B cell (primary cell): ENCODE results near the gene VPS39. TPM values are rescaled to one million over a fixed set of nuclear protein-coding genes. Genes with fewer than 3 reads are reported as not detected.

Experiments
- ATAC-seq: fragments of 200-7000 bp; cut with Tn5 transposase; one replicate; pipeline ENCODE4 v1.10.0; 2021; ENCODE audit warnings: low read depth, mild to moderate bottlenecking, moderate number of reproducible peaks, moderate library complexity
- CTCF ChIA-PET: fragments of 350-600 bp; sonication (Branson Sonifier 250); formaldehyde crosslinking; loops from one replicate; lab custom pipeline; 2021; ENCODE audit warnings: antibody characterized with exemption, inconsistent platforms; lab: Charles Lee
- POLR2A ChIA-PET: fragments of 350-600 bp; sonication (Branson Sonifier 250); formaldehyde crosslinking; loops from one replicate; lab custom pipeline; 2021; ENCODE audit warnings: antibody characterized with exemption; lab: Charles Lee
- DNase-seq: peaks from one replicate; pipeline ENCODE4 v3.0.0; 2013
- H2AFZ ChIP-seq: 2 replicates; pipeline ENCODE4 v1.6.1; 2012; ENCODE audit warnings: mild to moderate bottlenecking, low read depth, low read length; ENCODE audit not compliant: insufficient read depth, poor library complexity, severe bottlenecking
- H3K27ac ChIP-seq, 2 donors: 1 replicate in 1 of 2; 2 replicates in 1 of 2; pipeline ENCODE4 v1.5.1; 2012 to 2013; ENCODE audit warnings: low read length in 2 of 2, mild to moderate bottlenecking in 2 of 2, moderate library complexity in 1 of 2
- H3K27me3 ChIP-seq, 4 experiments: fragments of 200-600 bp in 1 of 4; sonication (generic) in 1 of 4; replicated peaks in 1 of 4; 1 replicate in 2 of 4; 2 replicates in 2 of 4; pipeline versions ENCODE4 v1.6.1 to v1.7.0; 2013 to 2016; ENCODE audit warnings: low read length in 3 of 4, mild to moderate bottlenecking in 2 of 4, mixed read lengths in 1 of 4, moderate library complexity in 1 of 4; ENCODE audit not compliant: insufficient read depth in 4 of 4, control insufficient read depth in 3 of 4; ENCODE audit errors: control extremely low read depth in 1 of 4
- H3K36me3 ChIP-seq, 2 experiments: replicated peaks in 1 of 2; 1 replicate in 1 of 2; 2 replicates in 1 of 2; pipeline versions ENCODE4 v1.6.1 to v1.7.1; 2013; ENCODE audit warnings: low read length in 1 of 2; ENCODE audit not compliant: insufficient read depth in 2 of 2, control insufficient read depth in 1 of 2; ENCODE audit errors: control extremely low read depth in 1 of 2, extremely low read depth in 1 of 2
- H3K4me1 ChIP-seq, 2 donors: fragments of 200-600 bp in 1 of 2; sonication (generic) in 1 of 2; 1 replicate in 1 of 2; 2 replicates in 1 of 2; pipeline versions ENCODE4 v1.5.1 to v1.6.1; 2013 to 2017; ENCODE audit warnings: low read length in 2 of 2; ENCODE audit not compliant: control insufficient read depth in 2 of 2, insufficient read depth in 2 of 2
- H3K4me2 ChIP-seq: replicated peaks from 2 replicates; pipeline ENCODE3; 2012; ENCODE audit warnings: mild to moderate bottlenecking, low read depth, low read length; ENCODE audit not compliant: poor library complexity, severe bottlenecking
- H3K4me3 ChIP-seq, 5 experiments: fragments of 200-600 bp in 1 of 5; sonication (generic) in 1 of 5; 1 replicate in 3 of 5; 2 replicates in 2 of 5; pipeline versions ENCODE4 v1.5.1 to v1.7.0; 2011 to 2016; ENCODE audit warnings: low read length in 4 of 5, mild to moderate bottlenecking in 4 of 5, low read depth in 2 of 5, control low read depth in 1 of 5, moderate library complexity in 1 of 5; ENCODE audit not compliant: insufficient read depth in 1 of 5; ENCODE audit errors: control extremely low read depth in 1 of 5, extremely low read depth in 1 of 5
- H3K79me2 ChIP-seq: fragments of 200-600 bp; sonication (generic); one replicate; pipeline ENCODE4 v1.6.0; 2016; ENCODE audit warnings: low read length; ENCODE audit not compliant: control insufficient read depth, insufficient read depth
- H3K9ac ChIP-seq: fragments of 200-600 bp; sonication (generic); 2 replicates; pipeline ENCODE4 v1.6.1; 2017; ENCODE audit warnings: mild to moderate bottlenecking, low read length, moderate library complexity
- H3K9me3 ChIP-seq, 3 donors: one replicate each; pipeline versions ENCODE4 v1.6.1 to v1.7.1; 2013; ENCODE audit warnings: low read length in 2 of 3; ENCODE audit not compliant: control insufficient read depth in 2 of 3, insufficient read depth in 1 of 3; ENCODE audit errors: control extremely low read depth in 1 of 3
- H4K20me1 ChIP-seq: 2 replicates; pipeline ENCODE4 v1.6.0; 2012; ENCODE audit warnings: mild to moderate bottlenecking, low read length; ENCODE audit not compliant: insufficient read depth, control insufficient read depth, poor library complexity, severe bottlenecking
- H3K27ac Mint-ChIP-seq: one replicate; pipeline ENCODE4 v1.8.0; 2021; ENCODE audit warnings: mixed read lengths
- H3K27me3 Mint-ChIP-seq: one replicate; pipeline ENCODE4 v1.8.0; 2021; ENCODE audit warnings: mixed read lengths
- H3K4me1 Mint-ChIP-seq: one replicate; pipeline ENCODE4 v1.8.0; 2021; ENCODE audit warnings: mixed read lengths
- H3K4me3 Mint-ChIP-seq: one replicate; pipeline ENCODE4 v1.8.0; 2021; ENCODE audit warnings: mixed read lengths
- H3K9me3 Mint-ChIP-seq: one replicate; pipeline ENCODE4 v1.8.0; 2022; ENCODE audit warnings: mixed read lengths; ENCODE audit not compliant: insufficient read depth
- EZH2 ChIP-seq: IDR thresholded peaks from 2 replicates; pipeline ENCODE4 v1.6.1; 2012; ENCODE audit warnings: borderline replicate concordance, low read depth, mild to moderate bottlenecking, moderate library complexity, low read length; ENCODE audit not compliant: insufficient read depth, poor library complexity, severe bottlenecking
- WGBS: methylation state at CpG from one replicate; pipeline ENCODE4 v1.1.5; 2013; ENCODE audit warnings: missing lambda C conversion rate; ENCODE audit not compliant: insufficient coverage; 5-methylcytosine and 5-hydroxymethylcytosine counted together
- intact Hi-C: fragments of 100-400 bp; cut with micrococcal nuclease; formaldehyde crosslinking; loops from one replicate; pipeline ENCODE4 v1.10.0; 2022
- polyA plus RNA-seq: library from polyadenylated mRNA; depleted of rRNA; stranded (reverse); fragments of >200 nt; gene quantifications from 2 replicates; pipeline ENCODE4 v1.2.3, GENCODE V29; 2012
- total RNA-seq, 2 donors: library from RNA; stranded (reverse); fragments of 120-200 nt in 1 of 2; gene quantifications; 1 replicate in 1 of 2; 2 replicates in 1 of 2; pipeline versions ENCODE4 v1.2.3 to v1.2.4, GENCODE V29; 2013 to 2022
- TF ChIP-seq, protein P1 (sequence below): fragments of 200-600 bp; IDR thresholded peaks from one replicate; pipeline ENCODE4 v1.8.0; 2022; ENCODE audit warnings: antibody characterized with exemption, mild to moderate bottlenecking

The VPS39 gene
- total and polyA plus RNA-seq, 2 donors (not counting 1 experiment from before 2014, with no cell fraction given): 82.8 to 145 TPM

DNA sequence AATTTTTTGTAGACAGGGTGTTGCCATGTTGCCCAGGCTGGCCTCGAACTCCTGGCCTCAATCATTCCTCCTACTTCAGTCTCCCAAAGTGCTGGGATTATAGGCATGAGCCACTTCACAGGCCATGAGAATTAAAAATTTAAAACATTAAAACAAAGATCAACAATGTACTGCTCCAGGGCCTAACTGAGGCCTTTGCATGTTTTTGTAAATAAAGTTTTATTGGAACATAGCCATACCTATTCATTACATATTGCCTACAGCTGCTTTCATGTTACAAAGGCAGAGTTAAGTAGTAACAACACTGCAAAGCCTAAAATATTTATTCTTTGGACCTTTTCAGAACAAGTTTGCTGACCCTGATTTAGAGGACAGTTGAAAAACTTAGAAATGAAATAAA, 9.6 kb downstream of the VPS39 start:
- Histone ChIP-seq H3K9ac (no peak overlapping the region), H3K36me3 (peaks cover 9 to 30% of the 10 kb centered on the region in 2 experiments), H3K4me2 (no peak overlapping the region), H3K4me1 (no peaks in the 10 kb centered on the region), H4K20me1 (peaks cover 36% of the 10 kb centered on the region), H3K27me3 (no peaks in the 10 kb centered on the region), H3K79me2 (peaks cover 47% of the 10 kb centered on the region), H3K9me3 (no peaks in the 10 kb centered on the region), H2AFZ (no peak overlapping the region), H3K4me3 (no peak overlapping the region), H3K27ac (no peak overlapping the region)
- H3K27me3 Mint-ChIP-seq: no peaks in the 10 kb centered on the region
- no peak for TF ChIP-seq EZH2
- TF ChIP-seq, protein P1, sequence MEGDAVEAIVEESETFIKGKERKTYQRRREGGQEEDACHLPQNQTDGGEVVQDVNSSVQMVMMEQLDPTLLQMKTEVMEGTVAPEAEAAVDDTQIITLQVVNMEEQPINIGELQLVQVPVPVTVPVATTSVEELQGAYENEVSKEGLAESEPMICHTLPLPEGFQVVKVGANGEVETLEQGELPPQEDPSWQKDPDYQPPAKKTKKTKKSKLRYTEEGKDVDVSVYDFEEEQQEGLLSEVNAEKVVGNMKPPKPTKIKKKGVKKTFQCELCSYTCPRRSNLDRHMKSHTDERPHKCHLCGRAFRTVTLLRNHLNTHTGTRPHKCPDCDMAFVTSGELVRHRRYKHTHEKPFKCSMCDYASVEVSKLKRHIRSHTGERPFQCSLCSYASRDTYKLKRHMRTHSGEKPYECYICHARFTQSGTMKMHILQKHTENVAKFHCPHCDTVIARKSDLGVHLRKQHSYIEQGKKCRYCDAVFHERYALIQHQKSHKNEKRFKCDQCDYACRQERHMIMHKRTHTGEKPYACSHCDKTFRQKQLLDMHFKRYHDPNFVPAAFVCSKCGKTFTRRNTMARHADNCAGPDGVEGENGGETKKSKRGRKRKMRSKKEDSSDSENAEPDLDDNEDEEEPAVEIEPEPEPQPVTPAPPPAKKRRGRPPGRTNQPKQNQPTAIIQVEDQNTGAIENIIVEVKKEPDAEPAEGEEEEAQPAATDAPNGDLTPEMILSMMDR: no peak
- DNase-seq (no peak), ATAC-seq (no peak)
- POLR2A ChIA-PET: no interaction called here
- 100% methylated on average over 1 of the region's 1 CpG for WGBS
- intact Hi-C loops: no loop called here
- H3K4me1 Mint-ChIP-seq: peaks cover 9% of the 10 kb centered on the region
- no peak overlapping the region for H3K27ac Mint-ChIP-seq
- CTCF ChIA-PET: no interaction called here
- H3K9me3 Mint-ChIP-seq: no peaks in the 10 kb centered on the region
- H3K4me3 Mint-ChIP-seq: no peak overlapping the region

DNA sequence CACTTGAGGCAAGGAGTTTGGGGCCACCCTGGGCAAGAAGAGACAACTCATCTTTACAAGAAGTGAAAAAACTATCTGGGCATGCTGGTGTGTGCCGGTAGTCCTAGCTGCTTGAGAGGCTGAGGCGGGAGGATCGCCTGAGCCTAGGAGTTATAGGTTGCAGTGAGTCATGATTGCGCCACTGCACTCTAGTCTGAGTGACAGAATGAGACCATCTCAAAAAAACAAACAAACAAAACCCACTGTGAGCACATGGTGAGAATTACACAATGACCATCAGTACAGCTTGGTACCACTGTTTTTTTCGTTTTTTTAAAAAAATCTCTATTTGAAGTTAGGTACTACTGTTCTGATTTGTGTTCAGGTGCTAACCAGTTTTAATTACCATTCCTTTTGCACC, 13.6 kb downstream of the VPS39 start:
- H3K4me3 Mint-ChIP-seq: no peak overlapping the region
- Histone ChIP-seq H3K4me2 (no peak overlapping the region), H3K27ac (no peak overlapping the region), H3K36me3 (peaks cover 12 to 42% of the 10 kb centered on the region in 2 experiments), H4K20me1 (peaks cover 11% of the 10 kb centered on the region), H3K4me1 (peaks cover 0 to 8% of the 10 kb centered on the region in 2 donors), H3K79me2 (peaks cover 17% of the 10 kb centered on the region), H3K9me3 (no peaks in the 10 kb centered on the region), H2AFZ (no peak overlapping the region), H3K4me3 (no peak overlapping the region), H3K27me3 (no peaks in the 10 kb centered on the region), H3K9ac (no peak overlapping the region)
- CTCF ChIA-PET: no interaction called here
- no peak for DNase-seq
- no CpG with 5 or more reads among the region's 5 CpGs for WGBS
- no peak overlapping the region for H3K27ac Mint-ChIP-seq
- no peak for ATAC-seq
- TF ChIP-seq, protein P1: no peak
- no peak for TF ChIP-seq EZH2
- intact Hi-C loops: no loop called here
- no peaks in the 10 kb centered on the region for H3K9me3 Mint-ChIP-seq
- no peaks in the 10 kb centered on the region for H3K27me3 Mint-ChIP-seq
- peaks cover 18% of the 10 kb centered on the region for H3K4me1 Mint-ChIP-seq
- POLR2A ChIA-PET: interaction anchor here (0.5 kb wide), 1 partner anchor 22 kb away, joined by 3 read pairs; no protein-coding TSS in a partner anchor
